Ishikawa (cell line): ENCODE measurements around the gene APEX1.

Source experiments
- CEBPB ChIP-seq: IDR thresholded peaks from 2 replicates; pipeline ENCODE4 v1.6.1; 2012
- CREB1 ChIP-seq: IDR thresholded peaks from 2 replicates; pipeline ENCODE4 v1.6.1; 2012; ENCODE audit warnings: low read depth
- EGR1 ChIP-seq: IDR thresholded peaks from 2 replicates; pipeline ENCODE4 v1.6.1; 2012
- EP300 ChIP-seq: IDR thresholded peaks from 2 replicates; pipeline ENCODE4 v1.6.1; 2012; ENCODE audit warnings: borderline replicate concordance
- FOXM1 ChIP-seq: IDR thresholded peaks from 2 replicates; pipeline ENCODE4 v1.6.1; 2012; ENCODE audit warnings: low read depth, borderline replicate concordance
- NFIC ChIP-seq: IDR thresholded peaks from 2 replicates; pipeline ENCODE4 v1.6.1; 2012
- RAD21 ChIP-seq: IDR thresholded peaks from 2 replicates; pipeline ENCODE4 v1.6.1; 2012; ENCODE audit warnings: low read depth
- REST ChIP-seq: IDR thresholded peaks from 2 replicates; pipeline ENCODE4 v1.6.1; 2012; ENCODE audit warnings: low read depth, mild to moderate bottlenecking
- TAF1 ChIP-seq: IDR thresholded peaks from 2 replicates; pipeline ENCODE4 v1.6.1; 2012; ENCODE audit warnings: low read depth, mild to moderate bottlenecking
- TCF12 ChIP-seq: IDR thresholded peaks from 2 replicates; pipeline ENCODE4 v1.6.1; 2012; ENCODE audit warnings: low read depth
- TEAD4 ChIP-seq: IDR thresholded peaks from 2 replicates; pipeline ENCODE4 v1.6.1; 2012
- USF1 ChIP-seq: IDR thresholded peaks from 2 replicates; pipeline ENCODE4 v1.6.1; 2012
- YY1 ChIP-seq: IDR thresholded peaks from 2 replicates; pipeline ENCODE4 v1.6.1; 2012; ENCODE audit warnings: low read depth
- ZBTB7A ChIP-seq: IDR thresholded peaks from 2 replicates; pipeline ENCODE4 v1.6.1; 2012; ENCODE audit warnings: low read depth
- TF ChIP-seq, protein P1 (sequence below): IDR thresholded peaks from 2 replicates; pipeline ENCODE4 v1.6.1; 2012

Gene APEX1

GRCh38 chr14:20468764-20469241, 13.8 kb downstream of the APEX1 start:
- no peak for TF ChIP-seq TEAD4
- TF ChIP-seq TAF1: no peak
- TF ChIP-seq TCF12: no peak
- no peak for TF ChIP-seq RAD21

DNA sequence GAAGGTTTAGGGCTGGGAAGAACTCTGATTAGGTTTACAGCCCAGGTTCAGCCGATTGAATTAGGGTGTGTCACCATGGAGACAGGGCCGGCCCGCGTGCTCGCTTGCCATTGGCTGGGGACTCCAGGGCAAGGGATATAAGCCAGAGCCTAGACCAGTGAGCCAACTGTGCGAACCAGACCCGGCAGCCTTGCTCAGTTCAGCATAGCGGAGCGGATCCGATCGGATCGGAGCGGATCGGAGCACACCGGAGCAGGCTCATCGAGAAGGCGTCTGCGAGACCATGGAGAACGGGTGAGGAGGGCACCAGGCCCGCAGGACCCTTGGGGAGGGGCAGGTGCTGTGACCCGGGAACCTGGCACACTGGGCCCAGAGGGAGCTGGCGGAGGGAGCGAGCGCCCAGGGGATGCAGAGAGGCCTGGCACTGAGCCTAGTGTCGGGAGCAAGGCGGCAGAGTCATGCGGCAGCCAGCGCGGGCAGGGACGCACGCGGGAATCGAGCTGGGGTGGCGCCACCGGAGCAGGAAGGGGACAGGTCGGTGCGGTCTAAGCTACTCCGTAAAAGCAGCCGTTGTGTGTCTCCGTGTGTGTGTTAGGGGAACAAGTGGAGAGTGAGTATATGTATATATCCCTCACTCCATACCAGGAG, 14.3 kb downstream of the APEX1 start, which contains the start of gene PNP:
PNP (plus strand) TSS at position 165 of the 648 bp plus-strand sequence; CDS start at position 284, 119 bp downstream.
- TF ChIP-seq CREB1 (no peak), USF1 (0 out of 2 replicates have a peak, but pooled peaks have one; percentile 4), EGR1 (no peak), RAD21 (no peak), TCF12 (peak; percentile 27; the same call in 1 of the 2 replicates), FOXM1 (no peak), TEAD4 (no peak), ZBTB7A (no peak), CEBPB (no peak), REST (no peak), TAF1 (peak; percentile 70), NFIC (peak; percentile 78), EP300 (no peak), YY1 (peak; percentile 30; the same call in 1 of the 2 replicates)
- TF ChIP-seq, protein P1, sequence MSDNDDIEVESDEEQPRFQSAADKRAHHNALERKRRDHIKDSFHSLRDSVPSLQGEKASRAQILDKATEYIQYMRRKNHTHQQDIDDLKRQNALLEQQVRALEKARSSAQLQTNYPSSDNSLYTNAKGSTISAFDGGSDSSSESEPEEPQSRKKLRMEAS: peak; percentile 69

DNA sequence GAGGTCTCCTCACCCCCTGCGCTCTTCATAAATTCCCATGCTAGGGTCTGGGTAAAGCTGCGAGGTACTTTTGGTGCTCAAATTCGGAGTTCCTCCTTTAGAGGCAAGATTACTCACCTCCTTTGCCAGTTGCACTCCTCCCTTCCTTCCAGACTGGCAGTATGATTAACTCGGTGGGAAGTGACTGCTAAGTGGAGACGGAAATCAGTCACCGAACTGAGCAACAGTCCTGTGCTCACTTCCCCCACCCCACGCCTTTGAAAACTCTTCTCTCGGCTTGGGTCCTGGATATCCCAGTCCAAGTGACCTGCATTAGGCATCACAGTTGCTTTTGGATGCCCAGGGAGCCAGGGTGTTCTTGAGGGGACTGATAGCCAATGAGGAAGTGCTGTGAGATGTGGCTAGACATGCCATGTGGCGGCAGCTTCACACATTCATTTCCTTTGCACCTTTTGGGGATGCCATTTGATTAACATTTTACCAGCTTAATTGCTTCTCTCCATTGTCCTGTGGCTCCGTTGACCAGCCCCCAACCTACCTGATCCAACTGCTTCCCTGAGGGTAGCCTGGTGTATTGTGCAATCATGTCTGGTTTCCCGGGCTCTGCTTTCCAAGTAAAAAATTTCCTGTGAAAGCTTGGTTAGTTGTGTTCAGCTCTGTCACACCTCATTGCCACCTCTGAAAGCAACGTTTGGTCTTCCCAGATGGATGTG, 15.0 kb downstream of the APEX1 start:
- TF ChIP-seq TCF12 (no peak), TEAD4 (no peak), RAD21 (no peak), CEBPB (peak; percentile 99)
- TF ChIP-seq, protein P1: peak; percentile 80

GRCh38 chr14:20470603-20470901, 15.5 kb downstream of the APEX1 start:
- TF ChIP-seq RAD21 (no peak), FOXM1 (no peak), CEBPB (no peak), CREB1 (no peak), EGR1 (no peak), ZBTB7A (no peak), TCF12 (no peak), TAF1 (no peak), TEAD4 (no peak), YY1 (no peak), NFIC (no peak), REST (no peak)
- TF ChIP-seq, protein P1: no peak

GRCh38 chr14:20472536-20473169, 17.6 kb downstream of the APEX1 start:
- TF ChIP-seq CEBPB: no peak
- TF ChIP-seq TAF1: no peak
- no peak for TF ChIP-seq NFIC
- no peak for TF ChIP-seq TEAD4
- TF ChIP-seq CREB1: no peak
- no peak for TF ChIP-seq EGR1

DNA sequence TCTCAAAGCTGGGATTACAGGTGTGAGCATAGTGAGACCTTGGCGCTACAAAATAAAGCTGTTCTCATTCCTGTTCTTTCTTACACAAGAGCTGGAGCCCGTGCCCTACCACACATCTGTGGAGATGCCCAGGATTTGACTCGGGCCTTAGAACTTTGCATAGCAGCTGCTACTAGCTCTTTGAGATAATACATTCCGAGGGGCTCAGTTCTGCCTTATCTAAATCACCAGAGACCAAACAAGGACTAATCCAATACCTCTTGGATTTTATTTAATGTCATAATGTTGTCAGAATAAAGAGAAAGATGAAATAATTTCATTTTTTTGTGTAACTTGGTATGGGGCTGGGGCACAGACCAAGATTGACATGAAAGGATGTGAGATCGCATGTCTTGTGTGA, 21.8 kb downstream of the APEX1 start:
- no peak for TF ChIP-seq TAF1
- no peak for TF ChIP-seq EP300
